ENCODE data around the gene NFATC2.

NFATC2 gene

DNA sequence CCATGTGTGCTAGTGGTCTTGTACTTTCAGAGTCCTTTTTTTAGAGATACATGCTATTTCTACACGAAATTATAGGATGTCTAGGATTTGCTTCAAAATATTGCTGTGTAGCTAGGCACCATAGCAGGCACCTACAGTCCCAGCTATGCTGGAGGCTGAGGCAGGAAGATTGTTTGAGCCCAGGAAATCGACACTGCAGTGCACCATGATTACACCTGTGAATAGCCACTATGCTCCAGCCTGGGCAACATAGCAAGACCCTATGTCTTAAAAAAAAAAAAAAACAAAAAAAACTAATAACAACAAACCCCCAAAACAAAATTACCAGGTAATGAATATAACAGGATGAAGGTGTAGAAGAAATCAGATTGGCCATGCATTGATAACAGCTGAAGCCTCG is 121.7 kb downstream of the NFATC2 start:
- in situ Hi-C loops (cut with MboI; ENCODE audit: low sequenced_read_pairs): no loop called here

DNA sequence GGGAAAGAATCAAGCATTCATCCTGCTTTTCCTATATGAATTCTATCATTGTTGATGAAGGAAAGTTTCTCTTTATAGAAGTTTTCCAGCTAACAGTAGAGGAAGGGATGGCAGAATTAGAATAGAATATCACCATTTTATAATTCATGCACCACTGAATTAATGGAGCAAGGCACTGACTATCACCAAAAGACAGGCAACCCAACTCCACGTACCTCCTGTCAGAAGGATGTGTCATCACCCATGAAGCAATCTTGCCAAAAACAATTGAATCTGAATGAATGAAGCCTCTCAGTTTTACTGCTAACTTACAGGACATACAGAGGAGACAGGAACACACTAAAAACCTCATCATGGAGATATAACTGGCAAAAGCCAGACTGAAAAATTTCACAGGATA is 122.4 kb downstream of the NFATC2 start:
- in situ Hi-C loops (cut with MboI; ENCODE audit: low sequenced_read_pairs): no loop called here

DNA sequence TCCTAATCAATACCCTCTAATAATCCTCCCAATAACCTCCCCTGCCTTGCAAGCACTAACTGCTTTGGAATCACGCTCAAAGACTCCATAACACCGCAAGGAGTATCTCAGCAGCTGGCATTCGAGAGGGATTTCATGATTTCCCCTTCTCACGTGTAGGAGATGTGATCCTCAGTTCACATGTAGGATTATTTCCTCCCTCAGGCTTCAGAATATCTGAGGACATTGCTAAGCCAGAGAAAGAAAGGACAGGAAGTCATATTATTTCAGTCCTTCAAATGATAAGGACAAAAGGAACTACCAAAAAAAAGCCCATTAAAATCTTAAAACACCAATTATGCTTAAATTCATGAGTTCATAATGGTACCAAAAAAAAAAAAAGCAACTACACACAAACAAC is 122.9 kb downstream of the NFATC2 start:
- in situ Hi-C loops (cut with MboI; ENCODE audit: low sequenced_read_pairs): no loop called here

DNA sequence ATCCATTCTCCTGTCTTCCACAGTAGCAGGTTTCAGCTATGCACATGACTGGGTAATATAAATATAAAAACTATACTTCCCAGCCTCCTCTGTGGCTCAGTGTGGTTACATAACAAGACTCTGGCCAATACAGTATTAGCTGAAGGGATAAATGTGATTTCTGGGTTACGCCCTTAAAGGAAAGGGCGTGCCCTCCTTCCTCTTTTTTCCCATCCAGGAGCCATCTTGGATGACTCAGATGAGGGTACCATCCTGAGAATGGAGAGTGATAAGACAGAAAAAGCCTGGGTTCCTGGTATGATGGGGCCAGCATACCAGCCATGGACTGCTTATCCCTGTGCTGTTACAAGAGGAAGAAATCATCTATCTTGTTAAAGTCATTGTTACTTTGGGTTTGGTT is 123.3 kb downstream of the NFATC2 start:
- in situ Hi-C loops (cut with MboI; ENCODE audit: low sequenced_read_pairs): no loop called here

DNA sequence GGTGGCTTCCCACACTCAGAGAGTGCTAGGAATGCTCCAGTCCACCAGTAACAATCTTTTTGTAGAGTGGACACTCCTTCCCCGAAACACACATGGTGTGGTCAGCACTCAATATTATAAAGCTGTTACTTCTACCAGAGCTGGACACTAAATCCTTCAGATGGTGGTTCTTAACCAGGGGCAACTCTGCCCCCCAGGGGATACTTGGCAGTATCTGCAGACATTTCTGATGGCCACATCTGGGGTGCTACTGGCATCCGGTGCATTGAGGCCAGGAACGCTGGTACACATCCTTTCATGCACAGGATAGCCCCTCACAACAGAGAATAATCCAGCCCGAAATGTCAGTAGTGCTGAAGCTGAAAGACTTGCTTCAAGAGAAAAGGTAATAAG is 124.4 kb downstream of the NFATC2 start:
- in situ Hi-C loops (cut with MboI; ENCODE audit: low sequenced_read_pairs): no loop called here

DNA sequence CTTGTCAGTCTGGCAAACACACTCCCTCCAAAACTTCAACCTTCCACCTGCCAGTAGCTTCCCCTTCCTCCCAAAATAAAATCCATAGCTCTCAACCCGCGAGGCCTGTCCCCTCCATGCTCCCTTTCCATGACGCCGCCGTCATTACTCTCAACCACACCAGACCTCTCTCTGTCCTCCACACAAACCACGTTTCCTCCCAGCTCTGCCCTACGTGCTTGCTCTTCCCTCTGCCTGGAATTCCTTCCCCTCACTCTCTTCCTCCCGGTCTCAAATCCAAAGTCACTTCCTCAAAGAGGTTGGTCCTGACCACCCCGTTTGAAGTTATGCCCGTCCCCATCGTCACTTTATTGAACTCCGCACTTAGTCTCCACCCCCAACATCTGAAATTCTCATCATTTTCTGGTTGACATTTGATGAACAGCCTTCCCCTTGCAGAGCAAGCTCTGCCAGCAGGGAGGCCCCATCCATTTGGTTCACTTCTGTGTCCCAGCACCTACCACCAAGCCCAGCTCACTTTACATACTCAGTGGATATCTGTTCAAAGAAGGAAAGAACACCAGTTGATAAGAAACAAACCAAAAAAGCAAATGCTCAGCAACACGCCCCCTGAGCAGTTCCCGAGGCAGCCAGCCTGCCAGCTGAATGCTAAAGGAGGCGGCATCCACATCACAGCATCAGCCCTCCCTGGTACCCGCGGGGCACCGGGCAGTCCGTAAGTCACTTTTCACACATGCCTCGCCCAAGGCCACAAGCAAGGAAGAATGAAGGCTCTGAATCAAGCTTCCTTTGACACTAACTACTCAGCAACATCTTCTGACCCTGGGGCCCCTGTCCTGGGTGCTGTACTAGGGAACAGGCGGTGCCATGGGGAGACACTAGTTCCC is 125.0 kb downstream of the NFATC2 start:
- in situ Hi-C loops (cut with MboI; ENCODE audit: low sequenced_read_pairs): no loop called here

DNA sequence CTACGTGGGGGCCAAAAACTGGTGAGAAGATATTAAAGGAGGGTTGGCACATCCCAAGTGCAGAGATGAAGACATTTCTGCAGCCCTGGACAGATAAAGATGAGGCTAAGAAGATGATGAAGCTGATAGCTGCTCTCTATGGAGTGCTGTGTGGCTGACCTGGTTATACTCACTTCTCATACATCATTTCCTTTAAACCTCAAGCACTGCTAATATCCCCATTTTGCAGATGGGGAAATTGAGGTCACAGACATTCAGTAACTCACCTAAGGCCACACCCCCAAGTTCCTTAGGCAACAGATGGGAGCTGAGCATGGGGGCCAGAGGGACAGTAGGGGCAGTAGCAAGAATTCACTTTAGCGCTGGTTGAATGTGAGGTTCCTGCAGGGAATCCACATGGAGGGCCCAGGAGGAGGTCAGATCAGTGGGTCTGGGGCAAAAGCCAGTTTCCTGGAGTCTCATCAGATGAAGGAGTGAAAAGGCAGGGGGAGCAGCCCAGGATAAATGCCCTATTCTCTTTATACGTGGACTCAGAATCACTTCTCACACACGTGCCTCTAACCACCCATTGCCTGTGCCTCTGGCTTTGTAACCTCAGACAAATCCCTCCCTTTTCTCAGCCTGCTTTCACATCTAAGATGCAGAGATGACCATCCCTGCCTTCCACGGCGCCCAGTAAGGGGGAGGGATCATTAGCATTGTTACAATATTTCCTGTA is 125.8 kb downstream of the NFATC2 start:
- in situ Hi-C loops (cut with MboI; ENCODE audit: low sequenced_read_pairs): no loop called here

DNA sequence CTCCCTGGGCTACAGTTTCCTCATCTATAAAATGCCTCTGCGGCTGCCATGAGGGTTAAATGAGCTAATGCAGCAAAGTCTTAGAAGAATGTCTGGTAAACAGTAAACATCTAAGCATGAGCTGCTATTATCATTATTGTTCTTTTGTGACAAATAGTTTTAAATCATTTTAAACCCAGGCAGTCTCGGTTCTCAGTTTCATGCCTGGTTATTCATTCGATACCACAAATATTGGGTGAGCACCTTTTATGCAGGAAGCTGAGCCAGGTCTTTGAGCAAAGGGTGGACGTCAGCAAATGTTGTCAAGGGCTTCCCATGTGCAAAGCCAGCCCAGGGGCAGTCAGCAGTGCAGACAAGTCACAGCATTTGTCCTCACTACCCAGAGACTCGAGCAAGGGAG is 128.7 kb downstream of the NFATC2 start:
- in situ Hi-C loops (cut with MboI; ENCODE audit: low sequenced_read_pairs): no loop called here

DNA sequence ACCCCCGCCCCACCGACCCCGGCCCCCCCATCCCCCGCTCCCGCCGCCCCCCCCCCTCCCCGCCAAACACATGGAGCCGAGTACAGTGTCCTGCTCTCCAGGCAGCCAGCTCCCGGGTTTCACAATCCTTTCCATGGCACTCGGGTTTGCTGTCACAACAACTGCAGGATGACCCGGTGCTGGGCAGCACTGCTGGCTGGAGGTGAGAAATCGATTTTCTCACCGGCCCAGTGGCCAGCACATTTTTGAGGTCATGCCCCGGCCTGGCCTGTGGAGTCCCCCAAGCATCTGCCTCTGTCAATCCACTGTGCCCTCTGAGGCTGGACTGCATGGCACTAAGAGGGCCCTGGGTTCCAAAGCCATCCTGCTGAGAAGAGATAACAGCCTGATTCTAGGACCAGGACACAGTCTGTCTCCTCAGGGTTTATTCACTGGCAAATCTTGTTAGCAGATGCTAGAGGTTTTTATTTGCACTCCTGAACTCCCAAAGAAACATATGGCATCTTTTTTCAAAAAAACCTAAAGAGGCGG is 129.5 kb downstream of the NFATC2 start:
- in situ Hi-C loops (cut with MboI; ENCODE audit: low sequenced_read_pairs): no loop called here

DNA sequence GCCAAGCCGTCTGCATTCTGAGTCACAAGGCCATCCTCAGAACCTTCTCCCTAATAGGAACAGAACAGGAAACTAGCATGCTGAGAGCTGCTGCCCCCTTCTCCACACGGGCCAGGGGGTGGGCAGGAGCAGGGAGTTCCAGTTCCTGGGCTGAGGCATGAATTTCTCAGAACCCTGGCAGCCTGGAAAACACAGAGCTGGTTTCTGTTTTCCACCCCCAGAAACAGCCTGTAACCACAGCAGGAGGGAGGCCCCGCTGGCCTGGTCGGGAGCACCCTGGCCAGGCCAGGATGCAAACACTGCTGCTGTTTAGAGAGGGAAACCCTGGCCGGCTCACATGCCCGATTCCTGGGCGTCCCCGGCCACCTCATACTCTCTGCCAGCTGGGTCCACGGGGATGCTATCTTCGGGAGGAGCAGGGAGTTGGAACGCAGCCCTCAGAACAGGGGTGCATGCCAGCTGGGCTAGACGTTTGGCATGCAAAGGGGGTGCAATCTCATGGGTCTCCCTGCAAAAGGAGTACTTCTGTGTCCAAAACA is 130.1 kb downstream of the NFATC2 start:
- in situ Hi-C loops (cut with MboI; ENCODE audit: low sequenced_read_pairs): no loop called here

DNA sequence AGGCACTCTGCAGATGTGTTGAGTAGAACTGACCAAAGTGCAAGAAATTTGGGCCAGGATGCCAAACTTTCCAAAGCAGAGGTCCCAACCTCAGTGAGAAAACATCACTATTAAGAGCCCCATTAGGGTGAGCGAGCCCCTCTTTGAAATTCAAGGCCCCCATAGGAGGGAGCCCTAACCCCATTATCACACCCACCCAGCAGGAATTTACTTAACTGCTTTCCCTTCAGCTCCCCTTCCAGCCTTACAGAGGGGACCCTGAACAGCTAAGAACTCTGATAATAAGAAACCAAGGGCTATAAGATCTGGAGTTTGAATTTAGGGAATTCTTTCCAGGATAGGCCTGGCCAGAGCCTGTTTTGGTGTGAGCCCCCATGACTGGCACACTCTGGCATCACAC is 130.6 kb downstream of the NFATC2 start:
- in situ Hi-C loops (cut with MboI; ENCODE audit: low sequenced_read_pairs): no loop called here

DNA sequence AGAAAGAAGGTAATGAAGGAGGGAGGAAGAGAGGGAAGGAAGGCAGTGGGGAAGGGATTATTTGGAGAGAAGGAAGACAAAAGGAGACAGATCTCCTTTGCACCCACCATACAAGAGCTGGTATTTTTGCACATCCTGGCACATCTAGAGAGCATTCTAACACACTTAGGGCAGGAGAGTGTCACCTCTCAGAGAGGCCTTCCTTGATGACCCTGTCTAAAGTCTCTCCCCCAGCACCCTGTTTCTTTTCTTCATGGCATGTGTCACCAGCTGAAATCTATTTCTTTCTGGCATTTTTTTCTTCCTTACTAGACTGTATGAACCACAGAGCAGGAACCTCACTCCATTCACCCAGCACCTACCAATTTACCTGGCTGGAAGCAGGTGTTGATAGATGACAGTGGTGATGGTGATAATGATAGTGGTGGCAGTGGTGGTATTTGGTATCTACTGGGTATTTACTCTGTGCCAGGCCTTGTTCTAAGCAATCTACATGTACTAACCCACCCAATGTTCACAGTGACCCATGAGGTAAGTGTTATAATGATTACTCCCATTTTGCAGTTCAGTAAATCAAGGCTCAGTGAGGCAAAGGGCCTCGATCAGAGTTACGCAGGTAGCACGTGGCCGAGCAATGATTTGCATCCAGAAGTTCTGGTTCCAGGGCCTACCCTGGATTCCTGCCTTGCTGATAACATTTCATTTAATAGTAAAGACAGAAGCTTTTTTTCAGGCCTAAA is 131.8 kb downstream of the NFATC2 start:
- in situ Hi-C loops (cut with MboI; ENCODE audit: low sequenced_read_pairs): no loop called here

DNA sequence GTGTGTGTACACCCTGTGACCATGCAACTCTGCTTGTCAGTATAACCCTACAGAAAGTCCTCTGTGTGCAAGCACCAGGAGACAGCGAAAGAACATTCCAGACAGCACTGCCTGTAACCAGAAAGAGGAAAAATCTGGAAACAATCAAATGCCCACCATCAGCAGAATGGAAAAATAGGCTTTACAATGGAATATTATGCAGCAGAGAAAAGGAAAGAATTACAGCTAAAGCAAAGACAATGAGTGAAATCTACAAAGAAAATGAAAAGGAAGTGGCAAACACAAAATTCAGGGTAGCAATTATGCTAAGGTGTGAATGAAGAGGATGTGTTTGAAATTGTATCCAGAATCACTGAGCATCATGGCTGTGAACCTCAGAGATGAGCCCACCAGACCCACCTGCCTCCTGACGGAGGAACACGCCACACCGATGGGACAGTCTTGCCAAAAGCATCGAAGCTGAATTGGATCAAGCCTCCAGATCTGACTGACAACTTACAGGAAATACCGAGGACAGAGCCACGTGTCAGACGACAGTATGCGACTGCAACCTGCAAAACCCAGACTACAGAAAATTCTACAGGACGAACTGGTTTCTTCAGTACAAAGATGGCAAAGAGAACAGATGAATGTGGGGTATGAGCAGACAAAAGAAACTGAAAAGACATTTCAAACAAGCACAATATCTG is 133.2 kb downstream of the NFATC2 start:
- in situ Hi-C loops (cut with MboI; ENCODE audit: low sequenced_read_pairs): no loop called here

DNA sequence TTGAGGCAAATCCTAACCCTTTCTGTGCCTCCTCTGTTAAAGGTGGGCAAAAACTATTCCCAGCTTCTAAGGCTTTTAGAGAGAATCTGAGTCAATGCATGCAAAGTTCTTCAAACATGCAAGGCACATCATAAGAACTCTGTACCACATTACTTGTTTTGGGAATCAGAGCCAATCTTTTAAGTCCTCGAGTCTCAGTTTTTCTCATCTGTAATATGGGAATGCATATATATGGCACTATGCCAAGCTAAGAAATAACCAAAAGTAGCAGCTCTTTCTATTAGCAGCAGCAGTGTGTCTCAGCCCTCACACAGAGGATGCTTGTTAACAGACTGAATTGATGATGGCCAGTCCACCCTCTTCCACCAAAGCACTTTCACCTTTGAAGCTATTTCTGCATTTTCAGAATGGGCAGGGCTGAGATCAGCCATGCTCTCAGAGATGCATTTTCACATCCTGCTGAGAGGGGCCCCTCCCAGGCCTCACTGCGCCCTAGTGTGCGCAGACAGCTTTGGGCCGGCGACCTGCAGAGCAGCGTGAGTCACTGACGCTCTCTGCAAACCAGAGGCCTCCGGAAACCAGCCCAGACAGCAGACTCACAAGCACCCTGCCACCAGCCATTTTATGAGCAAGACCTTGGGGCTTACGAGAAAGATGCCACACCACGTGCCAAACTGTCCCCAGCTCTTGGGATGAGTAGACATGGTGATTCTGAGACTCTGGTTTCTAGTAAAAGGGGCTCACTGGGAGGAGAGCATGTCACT is 138.0 kb downstream of the NFATC2 start:
- in situ Hi-C loops (cut with MboI; ENCODE audit: low sequenced_read_pairs): no loop called here

DNA sequence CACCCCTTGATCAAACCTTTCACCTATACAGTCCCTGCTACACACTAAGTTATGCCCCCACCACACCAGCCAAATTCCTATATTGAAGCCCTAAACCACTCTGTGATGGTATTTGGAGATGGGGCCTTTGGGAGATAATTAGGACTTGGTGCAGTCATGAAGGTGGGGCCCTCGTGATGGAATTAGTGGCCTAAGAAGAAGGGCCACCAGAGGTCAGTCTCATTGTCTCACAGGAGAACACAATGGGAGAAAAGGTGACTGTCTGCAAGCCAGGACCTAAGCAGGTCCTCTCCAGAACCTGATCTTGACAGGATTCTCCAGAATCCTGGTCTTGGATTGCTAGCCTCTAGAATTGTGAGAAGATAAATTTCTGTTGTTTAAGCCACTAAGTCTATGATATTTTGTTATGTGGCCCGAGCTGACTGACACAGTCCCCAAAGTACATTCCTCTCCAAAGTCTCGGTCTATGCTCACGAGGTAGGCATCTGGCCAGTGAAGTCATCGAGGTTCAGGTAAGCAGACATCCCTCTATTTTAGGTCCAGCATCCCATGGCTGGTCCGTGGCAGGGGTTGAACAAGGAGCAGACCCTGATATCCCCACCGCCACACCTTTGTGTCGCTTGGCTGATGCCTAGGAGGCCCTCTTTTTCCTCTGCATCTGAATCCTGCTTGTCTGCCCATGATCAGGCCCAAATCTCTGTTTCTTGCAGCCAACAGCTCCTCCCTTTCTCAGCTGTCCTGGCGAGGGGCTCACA is 138.9 kb downstream of the NFATC2 start:
- in situ Hi-C loops (cut with MboI; ENCODE audit: low sequenced_read_pairs): no loop called here

DNA sequence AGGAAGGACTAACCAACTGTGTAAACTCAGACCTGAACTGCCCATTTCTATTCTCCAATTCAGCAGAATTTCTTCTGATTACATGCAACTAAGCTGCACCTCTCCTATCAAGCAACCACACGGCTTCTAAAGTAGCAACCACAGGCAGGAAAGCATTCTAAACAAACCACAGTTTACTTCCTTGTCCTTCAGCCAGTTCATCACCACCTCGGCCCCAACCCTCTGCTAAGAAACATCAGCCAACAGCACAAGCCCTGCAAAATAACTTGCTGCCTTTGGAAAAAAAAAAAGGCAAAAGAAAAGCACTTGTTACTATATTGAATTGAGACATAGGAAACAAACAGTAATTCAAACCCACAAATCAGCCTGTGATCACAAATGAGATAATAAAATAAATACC is 140.3 kb downstream of the NFATC2 start:
- in situ Hi-C loops (cut with MboI; ENCODE audit: low sequenced_read_pairs): no loop called here

DNA sequence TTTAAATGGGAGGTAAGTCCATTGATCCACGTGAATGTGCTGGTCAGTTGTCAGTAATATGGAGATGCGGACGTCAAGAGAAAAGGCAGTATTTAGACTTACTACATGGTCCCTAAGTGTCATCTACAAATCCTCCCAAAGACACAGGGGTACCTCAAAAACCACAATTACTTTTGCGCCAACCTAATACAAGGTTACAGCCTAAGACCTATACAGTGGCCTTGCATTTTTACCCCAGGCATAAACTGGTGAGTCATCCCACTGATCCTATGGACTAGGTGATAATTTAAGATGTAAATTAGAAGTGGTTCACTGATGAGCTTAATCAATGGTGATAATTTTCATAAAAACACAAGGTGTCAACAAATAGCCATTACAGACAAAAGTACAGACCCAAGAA is 141.0 kb downstream of the NFATC2 start:
- in situ Hi-C loops (cut with MboI; ENCODE audit: low sequenced_read_pairs): no loop called here

DNA sequence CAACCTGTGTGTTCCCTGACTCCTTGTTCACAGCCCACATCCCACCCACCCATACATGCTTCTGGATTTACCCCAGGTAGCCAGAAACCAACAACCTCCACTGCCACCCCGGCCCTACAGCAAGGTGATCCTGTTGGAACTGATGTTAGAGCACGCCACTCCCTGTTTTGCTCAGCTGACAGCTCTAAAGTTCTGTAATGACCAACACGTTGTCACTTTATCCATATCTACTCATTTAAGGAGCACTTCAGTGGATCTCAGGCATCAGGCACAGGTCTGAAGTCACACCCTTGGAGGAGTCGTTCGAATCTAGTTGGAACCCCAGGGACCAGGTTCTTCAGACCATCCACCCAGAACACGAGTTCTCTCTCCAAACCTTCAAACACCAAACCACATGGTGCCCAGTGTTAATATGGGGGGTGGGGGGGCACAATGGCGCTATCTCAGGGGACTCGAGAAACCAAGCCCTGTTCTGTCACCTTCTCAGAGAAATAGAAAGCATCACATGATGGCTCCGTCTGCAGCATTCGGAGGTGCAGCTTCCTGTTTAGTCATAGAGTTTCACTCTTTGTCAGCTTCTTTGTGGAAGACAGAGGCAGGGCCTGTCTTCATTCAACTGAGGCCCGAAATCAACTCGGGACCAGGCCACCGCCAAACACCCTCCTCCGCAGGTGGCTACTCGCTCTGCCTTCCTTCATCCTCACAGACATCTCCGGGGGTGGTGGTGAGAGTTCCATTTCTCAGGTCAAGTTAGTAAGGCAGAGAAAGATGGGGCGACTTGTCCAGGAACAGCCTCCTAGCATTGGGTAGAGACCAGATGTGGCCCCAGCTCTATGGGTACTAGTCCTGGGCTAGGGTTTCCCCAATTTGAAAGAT is 142.2 kb downstream of the NFATC2 start:
- in situ Hi-C loops (cut with MboI; ENCODE audit: low sequenced_read_pairs): no loop called here
